Gastrocnemius medialis (tissue), 4 donors: Measurements from ENCODE around the gene ATG10. TPM values are rescaled to one million over a fixed set of nuclear protein-coding genes. Genes with fewer than 3 reads are reported as not detected.

Experiments
- ATAC-seq, 2 donors: fragments of 150-250 bp; one replicate each; pipeline ENCODE4 v1.9.1; 2016
- DNase-seq, 2 donors: peaks; one replicate each; pipeline ENCODE4 v3.0.0-alpha.2; 2019
- H3K27ac ChIP-seq, 4 donors: fragments of 200-600 bp; sonication (generic); 1 replicate in 1 of 4; 2 replicates in 3 of 4; pipeline ENCODE4 v1.5.1; 2016 to 2018; ENCODE audit warnings: mild to moderate bottlenecking in 2 of 4, moderate library complexity in 1 of 4
- H3K27me3 ChIP-seq, 3 donors: fragments of 200-600 bp; sonication (generic) in 2 of 3; 1 replicate in 1 of 3; 2 replicates in 2 of 3; pipeline versions ENCODE4 v1.5.1 to v1.6.0; 2016 to 2019; ENCODE audit warnings: mild to moderate bottlenecking in 1 of 3, moderate library complexity in 1 of 3
- H3K36me3 ChIP-seq, 2 donors: fragments of 200-600 bp; sonication (generic) in 1 of 2; one replicate each; pipeline ENCODE4 v1.5.1; 2017 to 2018
- H3K4me1 ChIP-seq, 2 donors: fragments of 200-600 bp; sonication (generic) in 1 of 2; one replicate each; pipeline ENCODE4 v1.5.1; 2016 to 2017; ENCODE audit warnings: mild to moderate bottlenecking in 2 of 2
- H3K4me3 ChIP-seq, 4 donors: fragments of 200-600 bp; sonication (generic) in 3 of 4; 1 replicate in 1 of 4; 2 replicates in 3 of 4; pipeline ENCODE4 v1.5.1; 2016 to 2019; ENCODE audit warnings: mild to moderate bottlenecking in 2 of 4
- H3K9me3 ChIP-seq, 3 donors: fragments of 200-600 bp; sonication (generic) in 2 of 3; 1 replicate in 1 of 3; 2 replicates in 2 of 3; pipeline ENCODE4 v1.5.1; 2016 to 2019
- CTCF ChIP-seq, 5 experiments: fragments of 450-650 bp in 3 of 5; fragments of 200-600 bp in 2 of 5; sonication (generic) in 2 of 5; IDR thresholded peaks in 4 of 5; conservative IDR thresholded peaks in 1 of 5; 1 replicate in 4 of 5; 2 replicates in 1 of 5; pipeline ENCODE4 v1.5.1; 2016 to 2019; ENCODE audit warnings: antibody characterized with exemption in 5 of 5, mild to moderate bottlenecking in 3 of 5, moderate library complexity in 3 of 5
- POLR2A ChIP-seq, 2 donors: fragments of 450-650 bp; IDR thresholded peaks; one replicate each; pipeline ENCODE4 v1.6.1; 2017; ENCODE audit warnings: antibody characterized with exemption in 2 of 2, mild to moderate bottlenecking in 2 of 2, moderate library complexity in 2 of 2
- in situ Hi-C, 4 donors: fragments of 200-750 bp; cut with MboI; loops; one replicate each; pipeline versions ENCODE4 v1.15.0 to v1.8.0; 2017; ENCODE audit warnings: low sequenced_read_pairs in 4 of 4
- intact Hi-C: fragments of 100-400 bp; cut with DNase I; formaldehyde crosslinking; loops from one replicate; pipeline ENCODE4 v1.15.1; 2023; ENCODE audit warnings: low total_unique reads
- total RNA-seq, 4 donors: library from RNA; depleted of rRNA; stranded (reverse); fragments of >200 nt; gene quantifications; one replicate each; pipeline versions ENCODE4 v1.1.0 to v1.2.3, GENCODE V29; 2016

ATG10 gene
- total RNA-seq, 4 donors from 2014 or later, result 2.9 to 8.5 (median 6.0) TPM

DNA sequence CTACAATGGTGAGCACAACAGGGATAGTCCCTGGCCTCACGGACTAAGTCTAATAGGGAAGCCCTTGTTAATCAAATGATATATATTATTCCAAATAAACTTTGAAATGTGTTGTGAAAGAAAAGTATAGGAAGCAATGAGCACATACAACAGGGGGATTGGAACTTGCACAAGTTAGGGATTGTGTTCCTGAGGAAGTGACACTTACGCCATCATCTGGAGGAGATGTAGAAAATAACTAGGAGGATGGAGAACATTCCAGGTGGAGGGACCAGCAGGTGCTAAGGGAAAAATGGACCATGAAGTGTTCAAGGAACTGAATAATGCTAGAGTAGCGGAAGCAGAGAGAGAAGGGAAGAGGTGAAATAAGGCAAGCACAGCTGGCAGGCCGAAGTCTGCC, 325.1 kb downstream of the ATG10 start:
- intact Hi-C loops (no loop called here), in situ Hi-C loops (no loop called here)
- H3K27ac ChIP-seq, result no peak overlapping the region
- H3K9me3 ChIP-seq, result no peaks in the 10 kb centered on the region
- ATAC-seq (no peak), DNase-seq (no peak)
- H3K36me3 ChIP-seq, result no peaks in the 10 kb centered on the region
- no peak overlapping the region for H3K4me3 ChIP-seq
- H3K4me1 ChIP-seq, result no peaks in the 10 kb centered on the region
- TF ChIP-seq POLR2A (IDR thresholded peaks at IDR 0.05), result no peak
- no peak for TF ChIP-seq CTCF (IDR thresholded peaks at IDR 0.05 in 4 of 5, conservative IDR thresholded peaks at IDR 0.05 in 1 of 5)
- no peaks in the 10 kb centered on the region for H3K27me3 ChIP-seq

DNA sequence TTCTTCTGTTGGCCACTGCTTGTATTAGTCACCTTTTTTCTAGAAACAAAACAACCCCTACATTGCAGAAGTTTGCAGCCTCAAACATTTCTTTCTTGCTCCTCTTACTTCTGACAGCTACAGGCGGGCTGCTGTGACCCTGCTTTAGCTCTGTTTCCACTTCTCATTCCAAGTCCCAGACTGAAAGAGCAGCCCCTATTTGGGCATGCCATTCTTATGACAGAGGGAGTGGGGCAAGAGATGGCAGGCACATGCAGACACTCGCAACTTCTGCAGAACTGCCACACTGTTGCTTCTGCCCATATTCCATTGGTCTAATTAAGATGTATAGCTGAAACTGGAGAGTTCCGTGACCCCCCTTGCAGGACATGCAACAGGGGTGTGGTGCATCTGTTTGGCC, 325.9 kb downstream of the ATG10 start:
- TF ChIP-seq CTCF (IDR thresholded peaks at IDR 0.05 in 4 of 5, conservative IDR thresholded peaks at IDR 0.05 in 1 of 5) (no peak), POLR2A (IDR thresholded peaks at IDR 0.05) (no peak)
- in situ Hi-C loops, result no loop called here
- intact Hi-C loops, result no loop called here
- DNase-seq (no peak), ATAC-seq (no peak)
- no peaks in the 10 kb centered on the region for H3K36me3 ChIP-seq
- no peak overlapping the region for H3K4me3 ChIP-seq
- H3K27ac ChIP-seq, result no peak overlapping the region
- no peaks in the 10 kb centered on the region for H3K9me3 ChIP-seq
- H3K27me3 ChIP-seq, result no peaks in the 10 kb centered on the region
- no peaks in the 10 kb centered on the region for H3K4me1 ChIP-seq

- DNase-seq (no peak), ATAC-seq (no peak)
- Histone ChIP-seq H3K9me3 (no peaks in the 10 kb centered on the region), H3K27ac (no peak overlapping the region), H3K27me3 (no peaks in the 10 kb centered on the region), H3K4me1 (no peaks in the 10 kb centered on the region), H3K4me3 (no peak overlapping the region), H3K36me3 (no peaks in the 10 kb centered on the region)
- intact Hi-C loops (no loop called here), in situ Hi-C loops (no loop called here)
- no peak for TF ChIP-seq POLR2A (IDR thresholded peaks at IDR 0.05)
- no peak for TF ChIP-seq CTCF (IDR thresholded peaks at IDR 0.05 in 4 of 5, conservative IDR thresholded peaks at IDR 0.05 in 1 of 5)
Observed at GRCh38 chr5:82298668-82299067, 326.8 kb downstream of the ATG10 start.

- Histone ChIP-seq H3K36me3 (no peaks in the 10 kb centered on the region), H3K27ac (no peak overlapping the region), H3K4me3 (no peak overlapping the region), H3K4me1 (no peaks in the 10 kb centered on the region), H3K9me3 (no peaks in the 10 kb centered on the region), H3K27me3 (no peaks in the 10 kb centered on the region)
- in situ Hi-C loops (loop anchor here in 1 of 4 donors (25.0 kb wide), 1 partner anchor 336 kb away; no protein-coding TSS in a partner anchor), intact Hi-C loops (no loop called here)
- TF ChIP-seq POLR2A (IDR thresholded peaks at IDR 0.05) (no peak), CTCF (IDR thresholded peaks at IDR 0.05 in 4 of 5, conservative IDR thresholded peaks at IDR 0.05 in 1 of 5) (no peak)
- ATAC-seq (no peak), DNase-seq (no peak)
Observed at GRCh38 chr5:82301190-82301589, 329.4 kb downstream of the ATG10 start.

Other genes with a start within 250 kb of the ATG10 start
- gene SSBP2, start 220.9 kb upstream of the ATG10 start, total RNA-seq, result 10 to 100 TPM; 30.4 to 66.5 (median 40.5) TPM